Body of pancreas (tissue), 4 donors: Measurements from ENCODE around the gene PCGF3. TPM values are rescaled to one million over a fixed set of nuclear protein-coding genes. Genes with fewer than 3 reads are reported as not detected.
"Not testable (repeated sequence)": the region's sequence is repeated elsewhere in the genome, so short reads cannot be mapped to it uniquely, and the experiment has no call there.

Source experiments
- ATAC-seq: fragments of 150-250 bp; one replicate; pipeline ENCODE4 v1.9.1; 2016
- DNase-seq, 4 donors: peaks; one replicate each; pipeline ENCODE4 v3.0.0-alpha.2; 2019
- H3K27ac ChIP-seq, 4 donors: fragments of 200-600 bp; sonication (generic); 1 replicate in 3 of 4; 2 replicates in 1 of 4; pipeline versions ENCODE4 v1.5.1 to v1.6.1; 2016 to 2019; ENCODE audit warnings: mild to moderate bottlenecking in 1 of 4, mixed read lengths in 1 of 4, moderate library complexity in 1 of 4
- H3K27me3 ChIP-seq, 2 donors: fragments of 200-600 bp; sonication (generic); one replicate each; pipeline ENCODE4 v1.6.0; 2016; ENCODE audit warnings: mild to moderate bottlenecking in 1 of 2
- H3K36me3 ChIP-seq, 2 donors: fragments of 200-600 bp; sonication (generic); replicated peaks in 1 of 2; 2 replicates each; pipeline ENCODE4 v1.5.1; 2016; ENCODE audit warnings: low read depth in 2 of 2; ENCODE audit not compliant: insufficient read depth in 1 of 2
- H3K4me1 ChIP-seq: fragments of 200-600 bp; sonication (generic); one replicate; pipeline ENCODE4 v1.6.0; 2016
- H3K4me3 ChIP-seq, 2 donors: fragments of 200-600 bp; sonication (generic); 1 replicate in 1 of 2; 2 replicates in 1 of 2; pipeline ENCODE4 v1.5.1; 2016 to 2019
- H3K9me3 ChIP-seq, 3 donors: fragments of 200-600 bp; sonication (generic); 1 replicate in 2 of 3; 2 replicates in 1 of 3; pipeline ENCODE4 v1.5.1; 2016
- POLR2A ChIP-seq, 3 donors: fragments of 450-650 bp; IDR thresholded peaks; one replicate each; pipeline ENCODE4 v1.6.1; 2016; ENCODE audit warnings: antibody characterized with exemption in 3 of 3, mild to moderate bottlenecking in 2 of 3
- WGBS, 2 donors: methylation state at CpG; one replicate each; pipeline ENCODE4 v1.1.5; 2017; 5-methylcytosine and 5-hydroxymethylcytosine counted together
- intact Hi-C: fragments of 100-400 bp; cut with DNase I; formaldehyde crosslinking; loops from one replicate; pipeline ENCODE4 v1.15.1; 2023
- total RNA-seq, 2 donors: library from RNA; depleted of rRNA; stranded (reverse); fragments of >200 nt; gene quantifications; one replicate each; pipeline ENCODE4 v1.1.0, GENCODE V29; 2016
- TF ChIP-seq, protein P1 (sequence below), 7 experiments: fragments of 450-650 bp in 4 of 7; fragments of 200-600 bp in 3 of 7; sonication (generic) in 3 of 7; IDR thresholded peaks; one replicate each; pipeline ENCODE4 v1.5.1; 2016 to 2019; ENCODE audit warnings: antibody characterized with exemption in 7 of 7

PCGF3 gene
- total RNA-seq, 2 donors from 2014 or later, result 16.8 to 31.1 TPM

DNA sequence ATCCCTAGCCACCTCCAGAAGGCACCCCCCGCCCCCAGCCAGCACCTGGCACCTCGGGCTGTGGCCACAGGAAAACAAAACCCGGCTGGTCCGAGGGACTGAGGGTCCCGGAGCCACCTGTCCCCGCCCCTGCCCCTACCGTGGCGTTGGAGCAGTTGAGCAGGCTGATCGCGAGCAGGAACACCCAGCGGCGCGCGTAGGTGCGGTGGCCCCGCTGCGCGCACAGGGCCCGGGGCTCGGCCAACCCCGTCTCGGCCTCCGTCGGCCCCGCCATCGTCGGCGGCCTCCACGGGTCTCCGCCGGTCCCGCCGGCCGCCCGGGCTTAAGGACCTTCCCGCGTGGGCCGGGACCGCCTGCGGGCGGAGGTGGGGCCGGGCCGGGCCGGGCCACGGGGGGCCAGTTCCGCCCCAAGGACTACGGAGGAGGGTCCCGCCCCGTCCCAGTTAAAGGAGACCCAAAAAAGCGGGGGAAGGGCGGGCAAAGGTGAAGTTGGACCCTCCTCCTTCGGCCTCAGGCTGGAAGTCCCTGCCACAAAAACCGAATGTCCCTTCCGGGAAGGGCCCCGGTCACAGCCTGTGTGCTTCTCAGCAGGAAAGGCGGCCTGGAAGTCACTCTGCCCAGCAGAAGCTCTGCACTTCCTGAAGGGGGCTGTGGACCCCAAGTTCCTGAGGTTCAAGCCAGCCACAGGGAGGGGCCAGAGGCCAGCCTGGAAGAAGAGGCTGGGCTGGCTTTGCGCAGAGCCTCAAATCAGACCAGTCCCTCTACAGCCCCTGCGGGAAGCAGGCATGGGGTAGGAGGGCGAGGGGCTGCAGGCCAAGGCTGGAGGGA lies 16.6 kb upstream of the PCGF3 start, which contains the start of gene SLC49A3:
SLC49A3 (minus strand) TSS at position 298 of the 828 bp plus-strand sequence; CDS start at position 274, 24 bp downstream.
- WGBS, 2 donors, result 31 to 87% methylated on average over 7 to 18 of the region's 59 CpGs
- ATAC-seq (peak; percentile 13), DNase-seq (no peak)
- peaks cover 27% of the 10 kb centered on the region for H3K4me1 ChIP-seq
- peak within 1 kb of the TSS; percentile 64 to 80 (median 78) for H3K27ac ChIP-seq
- no peaks in the 10 kb centered on the region for H3K36me3 ChIP-seq
- H3K9me3 ChIP-seq, result no peaks in the 10 kb centered on the region
- no peaks in the 10 kb centered on the region for H3K27me3 ChIP-seq
- intact Hi-C loops, result no loop called here
- peak in 2 of 3 donors; percentile 20 to 22 for TF ChIP-seq POLR2A (IDR thresholded peaks at IDR 0.05)
- TF ChIP-seq, protein P1, sequence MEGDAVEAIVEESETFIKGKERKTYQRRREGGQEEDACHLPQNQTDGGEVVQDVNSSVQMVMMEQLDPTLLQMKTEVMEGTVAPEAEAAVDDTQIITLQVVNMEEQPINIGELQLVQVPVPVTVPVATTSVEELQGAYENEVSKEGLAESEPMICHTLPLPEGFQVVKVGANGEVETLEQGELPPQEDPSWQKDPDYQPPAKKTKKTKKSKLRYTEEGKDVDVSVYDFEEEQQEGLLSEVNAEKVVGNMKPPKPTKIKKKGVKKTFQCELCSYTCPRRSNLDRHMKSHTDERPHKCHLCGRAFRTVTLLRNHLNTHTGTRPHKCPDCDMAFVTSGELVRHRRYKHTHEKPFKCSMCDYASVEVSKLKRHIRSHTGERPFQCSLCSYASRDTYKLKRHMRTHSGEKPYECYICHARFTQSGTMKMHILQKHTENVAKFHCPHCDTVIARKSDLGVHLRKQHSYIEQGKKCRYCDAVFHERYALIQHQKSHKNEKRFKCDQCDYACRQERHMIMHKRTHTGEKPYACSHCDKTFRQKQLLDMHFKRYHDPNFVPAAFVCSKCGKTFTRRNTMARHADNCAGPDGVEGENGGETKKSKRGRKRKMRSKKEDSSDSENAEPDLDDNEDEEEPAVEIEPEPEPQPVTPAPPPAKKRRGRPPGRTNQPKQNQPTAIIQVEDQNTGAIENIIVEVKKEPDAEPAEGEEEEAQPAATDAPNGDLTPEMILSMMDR (IDR thresholded peaks at IDR 0.05), result no peak
- H3K4me3 ChIP-seq, result peak within 1 kb of the TSS in 1 of 2 donors; percentile 2

DNA sequence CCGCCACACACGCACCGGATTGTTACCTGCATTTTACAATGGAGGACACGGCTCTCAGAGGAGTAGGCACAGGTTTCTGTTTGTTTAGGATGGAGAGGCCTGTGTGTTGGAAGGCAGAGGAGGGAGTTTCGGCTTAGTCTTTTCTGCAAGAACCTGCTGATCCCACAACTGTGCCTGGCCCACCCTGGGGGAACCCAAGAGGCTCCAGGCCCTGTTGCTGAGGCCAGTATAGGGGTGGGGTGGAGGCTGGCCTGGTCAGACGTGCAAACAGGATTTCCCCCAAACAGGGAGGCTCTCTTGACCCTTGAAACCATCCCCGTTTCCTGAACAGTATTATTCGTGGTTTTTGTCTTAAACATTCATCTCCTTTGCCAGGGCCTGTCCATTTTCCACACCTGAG lies 15.9 kb upstream of the PCGF3 start:
- TF ChIP-seq POLR2A (IDR thresholded peaks at IDR 0.05), result no peak
- TF ChIP-seq, protein P1 (IDR thresholded peaks at IDR 0.05), result no peak
- Histone ChIP-seq H3K4me3 (no peak overlapping the region), H3K36me3 (no peaks in the 10 kb centered on the region), H3K27ac (peak overlapping the region; percentile 64 to 80 (median 78)), H3K27me3 (no peaks in the 10 kb centered on the region), H3K4me1 (peaks cover 27% of the 10 kb centered on the region), H3K9me3 (no peaks in the 10 kb centered on the region)
- intact Hi-C loops, result no loop called here
- no peak for DNase-seq
- WGBS, 2 donors, result 75 to 77% methylated on average over 8 of the region's 8 CpGs
- no peak for ATAC-seq

DNA sequence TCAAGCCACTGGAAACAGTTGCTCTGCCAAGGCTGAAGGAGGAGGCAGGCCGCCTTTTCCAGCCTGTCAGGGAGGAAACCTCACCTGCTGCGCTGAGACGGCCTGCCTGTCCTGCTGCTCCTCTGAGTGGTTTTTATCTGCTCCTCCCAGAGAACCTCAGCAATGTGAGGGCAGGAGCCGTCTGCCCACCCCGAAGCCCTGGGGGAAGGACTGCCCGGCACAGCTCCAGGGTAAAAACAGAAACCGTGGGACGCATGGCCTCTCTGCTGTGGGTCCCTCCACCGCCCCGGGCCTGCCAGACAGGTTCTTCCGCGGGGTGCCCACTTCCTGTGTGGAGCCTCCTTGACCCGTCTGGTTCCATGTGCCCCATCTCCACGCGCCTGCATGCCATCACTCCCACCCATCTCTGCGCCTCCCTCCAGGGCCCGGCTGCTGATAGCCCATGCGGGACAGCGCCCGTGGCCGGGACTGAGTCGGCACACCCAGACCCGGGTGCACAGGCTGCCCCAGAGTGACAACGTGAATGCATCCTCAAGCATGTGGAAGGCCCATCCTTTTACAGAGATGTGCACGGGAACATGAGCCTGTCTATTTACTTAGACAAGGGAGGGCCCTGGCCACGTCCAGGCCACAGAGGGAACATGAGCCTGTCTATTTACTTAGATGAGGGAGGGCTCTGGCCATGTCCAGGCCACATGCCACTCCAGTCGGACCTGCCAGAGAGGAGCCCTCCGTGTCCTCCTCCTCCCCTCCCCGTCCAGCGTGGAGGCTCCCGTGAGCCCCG lies 12.7 kb upstream of the PCGF3 start:
- Histone ChIP-seq H3K4me1 (peaks cover 11% of the 10 kb centered on the region), H3K27ac (no peak overlapping the region), H3K4me3 (no peak overlapping the region), H3K27me3 (no peaks in the 10 kb centered on the region), H3K36me3 (no peaks in the 10 kb centered on the region), H3K9me3 (no peaks in the 10 kb centered on the region)
- intact Hi-C loops, result no loop called here
- 61 to 71% methylated on average over 29 to 32 of the region's 32 CpGs for WGBS, 2 donors
- ATAC-seq, result no peak
- DNase-seq, result no peak
- TF ChIP-seq POLR2A (IDR thresholded peaks at IDR 0.05), result no peak
- TF ChIP-seq, protein P1 (IDR thresholded peaks at IDR 0.05), result no peak

DNA sequence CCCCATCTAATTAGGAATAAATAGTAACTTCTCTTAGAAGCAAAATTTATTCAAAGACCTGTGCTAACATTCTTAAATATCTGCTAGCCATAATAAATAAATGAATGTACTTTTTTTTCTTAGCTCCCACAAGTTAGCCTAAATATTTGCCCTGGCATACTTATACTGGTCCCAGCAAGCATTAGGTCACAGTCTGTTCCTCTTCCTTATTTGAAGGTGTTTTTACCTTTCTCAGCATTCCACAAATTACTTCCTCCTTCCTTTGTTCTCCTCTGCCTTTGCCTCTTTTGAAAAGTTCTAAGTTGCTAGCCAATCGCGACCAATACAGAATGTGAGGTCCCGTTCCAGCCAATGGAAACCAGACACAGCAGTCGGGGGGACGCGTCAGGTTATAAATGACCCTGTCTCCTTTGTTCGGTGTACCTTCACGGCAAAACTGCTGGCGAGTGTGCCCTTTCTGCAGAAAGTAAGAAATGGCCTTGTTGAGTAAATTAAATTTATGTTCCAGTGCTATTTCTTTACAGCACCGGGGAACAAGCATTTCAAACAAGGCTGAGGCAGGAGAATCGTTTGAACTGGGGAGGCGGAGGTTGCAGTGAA lies 11.2 kb upstream of the PCGF3 start:
- not testable (repeated sequence) for ATAC-seq

More for the DNA sequence above, 11.2 kb upstream of the PCGF3 start:
- intact Hi-C loops, DNase-seq, H3K4me1 ChIP-seq, H3K4me3 ChIP-seq, H3K36me3 ChIP-seq, H3K27me3 ChIP-seq, H3K27ac ChIP-seq, H3K9me3 ChIP-seq: not testable (repeated sequence)
- WGBS, 2 donors, result 80 to 82% methylated on average over 12 of the region's 12 CpGs
